ENCODE results near the gene BICDL1.

BICDL1 gene

GRCh38 chr12:120054293-120054692 is 65.3 kb downstream of the BICDL1 start:
- H3K4me1 ChIP-seq (ENCODE audit: insufficient read depth, low read length) = no peaks in the 10 kb centered on the region
- no peaks in the 10 kb centered on the region for H3K9me3 ChIP-seq (ENCODE audit: control insufficient read depth, insufficient read depth, low read length)
- H3K9ac ChIP-seq (ENCODE audit: low read depth, low read length) = no peak overlapping the region
- H3K36me3 ChIP-seq (ENCODE audit: insufficient read depth, low read length) = no peaks in the 10 kb centered on the region

- Histone ChIP-seq H3K9me3 (ENCODE audit: control insufficient read depth, insufficient read depth, low read length) (no peaks in the 10 kb centered on the region), H3K36me3 (ENCODE audit: insufficient read depth, low read length) (no peaks in the 10 kb centered on the region), H3K9ac (ENCODE audit: low read depth, low read length) (no peak overlapping the region), H3K4me1 (ENCODE audit: insufficient read depth, low read length) (no peaks in the 10 kb centered on the region)
Observed at GRCh38 chr12:120055231-120056000, 66.4 kb downstream of the BICDL1 start.

DNA sequence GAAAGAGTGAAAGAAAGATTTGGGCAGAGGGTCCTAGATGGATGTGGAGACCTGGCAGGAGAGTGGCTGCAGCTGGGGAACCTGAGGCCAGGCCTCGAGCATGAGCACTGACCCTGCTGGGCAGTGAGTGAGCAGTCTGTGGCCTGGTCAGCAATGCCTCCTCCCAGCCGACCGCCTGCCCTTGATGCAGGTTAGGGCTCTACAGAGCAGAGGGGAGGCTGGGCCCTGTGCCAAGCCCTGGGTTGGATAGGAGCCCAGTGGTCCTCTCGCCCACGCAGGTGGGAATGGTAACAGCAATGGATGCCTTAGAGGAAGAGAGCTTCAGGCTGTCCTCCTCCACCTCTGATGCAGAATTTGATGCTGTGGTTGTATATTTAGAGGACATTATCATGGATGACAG is 67.7 kb downstream of the BICDL1 start:
- no peaks in the 10 kb centered on the region for H3K36me3 ChIP-seq (ENCODE audit: insufficient read depth, low read length)
- no peak overlapping the region for H3K9ac ChIP-seq (ENCODE audit: low read depth, low read length)
- no peaks in the 10 kb centered on the region for H3K9me3 ChIP-seq (ENCODE audit: control insufficient read depth, insufficient read depth, low read length)
- H3K4me1 ChIP-seq (ENCODE audit: insufficient read depth, low read length) = no peaks in the 10 kb centered on the region

GRCh38 chr12:120060196-120060595 is 71.2 kb downstream of the BICDL1 start:
- H3K4me1 ChIP-seq (ENCODE audit: insufficient read depth, low read length) = peaks cover 8% of the 10 kb centered on the region; the same call in 1 of the 2 replicates

DNA sequence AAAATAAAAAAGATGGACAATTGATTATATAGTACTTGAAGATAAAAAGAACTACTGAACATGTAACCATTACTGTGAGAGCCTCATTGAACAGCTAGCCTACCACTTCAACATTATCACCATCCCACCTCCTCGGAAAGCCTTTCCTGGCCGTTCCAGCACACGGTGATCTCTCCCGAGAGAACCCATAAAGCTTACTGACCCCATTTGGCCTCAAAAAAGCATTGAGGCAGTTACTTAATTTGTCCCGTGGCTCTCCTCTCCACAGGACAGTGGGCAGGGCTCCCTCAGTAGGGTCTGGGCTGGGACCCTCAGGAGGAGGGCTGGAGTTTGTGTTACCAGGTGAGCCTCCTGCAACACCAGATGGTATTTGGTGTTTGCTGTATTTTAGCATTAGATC is 71.7 kb downstream of the BICDL1 start:
- no peaks in the 10 kb centered on the region for H3K36me3 ChIP-seq (ENCODE audit: insufficient read depth, low read length)
- H3K4me1 ChIP-seq (ENCODE audit: insufficient read depth, low read length) = peaks cover 8% of the 10 kb centered on the region; the same call in 1 of the 2 replicates
- H3K9me3 ChIP-seq (ENCODE audit: control insufficient read depth, insufficient read depth, low read length) = no peaks in the 10 kb centered on the region
- H3K9ac ChIP-seq (ENCODE audit: low read depth, low read length) = no peak overlapping the region

More at GRCh38 chr12:120060196-120060595, 71.2 kb downstream of the BICDL1 start:
- no peak overlapping the region for H3K9ac ChIP-seq (ENCODE audit: low read depth, low read length)
- no peaks in the 10 kb centered on the region for H3K9me3 ChIP-seq (ENCODE audit: control insufficient read depth, insufficient read depth, low read length)
- no peaks in the 10 kb centered on the region for H3K36me3 ChIP-seq (ENCODE audit: insufficient read depth, low read length)

GRCh38 chr12:120061575-120062214 is 72.7 kb downstream of the BICDL1 start:
- Histone ChIP-seq H3K9me3 (ENCODE audit: control insufficient read depth, insufficient read depth, low read length) (no peaks in the 10 kb centered on the region; the same call in 1 of the 2 replicates), H3K36me3 (ENCODE audit: insufficient read depth, low read length) (no peaks in the 10 kb centered on the region), H3K9ac (ENCODE audit: low read depth, low read length) (no peak overlapping the region), H3K4me1 (ENCODE audit: insufficient read depth, low read length) (peaks cover 8% of the 10 kb centered on the region; the same call in 1 of the 2 replicates)

DNA sequence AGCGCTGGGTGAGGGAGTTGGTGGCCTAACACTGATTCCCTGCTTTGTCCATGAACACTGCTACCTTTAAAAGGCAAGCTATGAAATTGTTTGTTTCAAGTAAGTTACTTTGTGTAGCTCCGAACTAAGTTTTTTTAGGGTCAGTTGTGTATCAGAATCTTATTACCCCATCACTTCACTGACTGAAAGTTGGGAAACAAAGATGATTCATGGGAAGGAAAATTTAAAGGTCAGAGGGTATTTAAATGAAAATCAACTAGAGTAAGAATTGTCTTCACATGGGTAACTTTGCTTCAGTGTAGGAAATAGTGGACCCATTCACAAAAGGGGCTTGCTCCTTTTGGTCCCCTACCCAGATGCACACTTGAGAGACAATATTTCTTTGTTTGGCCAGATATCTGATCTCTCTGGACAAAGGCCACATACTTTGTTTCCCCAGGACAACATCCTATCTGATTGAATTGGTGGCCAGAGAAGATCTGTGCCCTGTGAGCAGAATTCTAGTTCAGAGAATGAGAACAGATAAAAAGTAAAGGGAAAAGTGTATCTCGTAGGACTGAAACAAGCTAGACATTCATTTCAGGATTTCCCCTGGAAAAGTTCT is 74.0 kb downstream of the BICDL1 start:
- peaks cover 8% of the 10 kb centered on the region; the same call in 1 of the 2 replicates for H3K4me1 ChIP-seq (ENCODE audit: insufficient read depth, low read length)
- H3K9me3 ChIP-seq (ENCODE audit: control insufficient read depth, insufficient read depth, low read length) = no peaks in the 10 kb centered on the region; the same call in 1 of the 2 replicates
- no peak overlapping the region for H3K9ac ChIP-seq (ENCODE audit: low read depth, low read length)
- H3K36me3 ChIP-seq (ENCODE audit: insufficient read depth, low read length) = no peaks in the 10 kb centered on the region

DNA sequence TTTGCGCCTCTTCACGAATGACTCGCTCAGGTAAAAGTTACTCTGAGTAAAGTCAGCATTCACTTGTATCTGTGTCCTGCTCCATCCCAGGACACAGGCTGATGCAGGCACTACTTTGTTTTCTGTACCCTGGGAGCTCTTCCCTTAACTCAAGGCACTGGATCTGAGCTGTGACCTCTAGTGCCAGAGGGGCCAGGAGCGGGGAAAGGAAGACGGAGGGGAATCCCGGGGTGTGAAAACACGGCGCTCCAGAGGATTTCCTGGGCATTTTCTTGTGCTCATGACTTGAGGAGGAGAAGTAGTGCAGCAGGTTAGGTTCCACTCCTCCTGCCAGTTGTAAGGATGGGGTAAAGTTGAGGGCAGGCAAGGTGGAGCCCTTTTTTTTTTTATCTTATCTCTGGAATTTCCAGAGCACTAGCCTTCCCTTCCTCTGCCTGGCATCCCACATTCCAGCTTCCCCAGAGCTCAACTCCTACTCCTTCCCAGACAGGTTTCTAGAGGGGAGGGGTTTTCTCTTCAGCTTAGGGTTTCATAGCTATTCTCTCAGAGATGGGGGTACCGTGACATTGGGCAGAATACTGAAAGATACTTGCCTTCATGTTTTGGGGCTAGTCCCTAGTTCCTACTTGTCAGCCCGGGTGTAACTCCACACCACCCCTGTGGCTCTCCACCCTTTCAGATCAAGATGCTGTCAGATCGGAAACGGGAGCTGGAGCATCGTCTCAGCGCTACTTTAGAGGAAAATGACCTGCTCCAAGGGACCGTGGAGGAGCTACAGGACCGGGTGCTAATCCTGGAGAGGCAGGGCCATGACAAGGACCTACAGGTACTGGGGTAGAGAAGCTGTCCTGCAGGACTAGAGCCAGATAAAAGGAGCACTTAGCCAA is 75.3 kb downstream of the BICDL1 start:
- Histone ChIP-seq H3K9ac (ENCODE audit: low read depth, low read length) (no peak overlapping the region), H3K9me3 (ENCODE audit: control insufficient read depth, insufficient read depth, low read length) (no peaks in the 10 kb centered on the region; the same call in 1 of the 2 replicates), H3K4me1 (ENCODE audit: insufficient read depth, low read length) (peaks cover 8% of the 10 kb centered on the region; the same call in 1 of the 2 replicates), H3K36me3 (ENCODE audit: insufficient read depth, low read length) (no peaks in the 10 kb centered on the region)

DNA sequence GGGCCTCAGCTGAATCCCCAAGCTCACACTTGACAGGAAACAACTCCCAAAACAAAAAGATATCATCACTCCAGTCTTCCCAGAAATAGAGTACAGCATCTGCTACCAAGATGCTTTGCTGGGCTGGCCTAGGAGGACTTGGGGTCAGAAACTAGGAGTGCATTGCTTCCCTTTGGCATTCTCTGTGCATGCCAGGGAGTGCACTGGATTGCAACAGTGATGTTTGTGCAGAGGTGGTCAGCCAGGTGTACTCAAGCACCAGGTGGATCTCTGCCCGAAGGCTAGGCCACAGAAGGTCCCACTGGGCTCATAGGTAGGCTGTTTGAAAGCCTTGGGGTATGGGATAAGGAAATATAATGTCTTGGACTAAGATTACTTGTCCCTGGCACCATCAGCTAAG is 76.4 kb downstream of the BICDL1 start:
- peaks cover 8% of the 10 kb centered on the region; the same call in 1 of the 2 replicates for H3K4me1 ChIP-seq (ENCODE audit: insufficient read depth, low read length)
- H3K9me3 ChIP-seq (ENCODE audit: control insufficient read depth, insufficient read depth, low read length) = no peaks in the 10 kb centered on the region; the same call in 1 of the 2 replicates
- no peaks in the 10 kb centered on the region for H3K36me3 ChIP-seq (ENCODE audit: insufficient read depth, low read length)
- no peak overlapping the region for H3K9ac ChIP-seq (ENCODE audit: low read depth, low read length)

GRCh38 chr12:120066341-120066740 is 77.3 kb downstream of the BICDL1 start:
- H3K4me1 ChIP-seq (ENCODE audit: insufficient read depth, low read length) = peaks cover 8% of the 10 kb centered on the region; the same call in 1 of the 2 replicates

DNA sequence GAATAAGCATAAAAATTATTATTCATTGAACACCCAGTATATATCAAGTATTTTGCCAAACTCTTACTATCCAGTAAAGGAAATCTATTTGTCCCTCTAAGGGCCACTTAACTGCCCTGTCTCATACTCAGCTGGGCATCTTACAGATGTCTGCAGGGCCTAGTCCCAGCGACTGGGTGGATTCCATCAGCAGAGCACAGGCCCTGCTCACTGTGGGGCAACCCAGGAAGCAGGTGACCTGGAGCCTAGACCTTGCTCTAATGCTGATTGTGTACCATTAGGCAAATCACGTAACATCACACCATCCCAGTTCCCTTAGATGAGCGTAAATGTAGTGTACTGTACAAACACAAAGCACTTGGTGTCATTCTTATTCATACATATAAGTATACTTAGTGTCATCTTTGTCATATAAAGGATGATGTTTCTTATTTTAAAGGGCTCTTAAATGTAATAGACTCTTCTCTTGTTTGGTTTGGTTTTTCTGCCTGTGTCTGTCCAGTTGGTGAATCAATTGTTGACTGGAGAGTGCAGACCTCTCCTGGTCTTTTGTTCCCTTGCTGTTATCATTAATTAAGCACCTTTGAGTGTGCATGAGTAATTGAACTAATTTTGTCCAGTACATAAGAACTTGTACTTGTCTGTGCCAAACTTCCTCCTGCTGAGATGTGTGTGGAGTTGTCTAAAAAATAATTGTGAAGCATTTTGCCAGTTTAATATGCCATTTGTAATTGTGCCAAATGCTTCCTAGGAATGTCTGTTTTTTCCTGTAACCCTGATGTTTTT is 78.2 kb downstream of the BICDL1 start:
- H3K4me1 ChIP-seq (ENCODE audit: insufficient read depth, low read length) = peaks cover 8% of the 10 kb centered on the region; the same call in 1 of the 2 replicates
- H3K9me3 ChIP-seq (ENCODE audit: control insufficient read depth, insufficient read depth, low read length) = no peaks in the 10 kb centered on the region; the same call in 1 of the 2 replicates
- no peaks in the 10 kb centered on the region for H3K36me3 ChIP-seq (ENCODE audit: insufficient read depth, low read length)
- no peak overlapping the region for H3K9ac ChIP-seq (ENCODE audit: low read depth, low read length)

More at GRCh38 chr12:120066341-120066740, 77.3 kb downstream of the BICDL1 start:
- Histone ChIP-seq H3K9ac (ENCODE audit: low read depth, low read length) (no peak overlapping the region), H3K36me3 (ENCODE audit: insufficient read depth, low read length) (no peaks in the 10 kb centered on the region), H3K9me3 (ENCODE audit: control insufficient read depth, insufficient read depth, low read length) (no peaks in the 10 kb centered on the region; the same call in 1 of the 2 replicates)

DNA sequence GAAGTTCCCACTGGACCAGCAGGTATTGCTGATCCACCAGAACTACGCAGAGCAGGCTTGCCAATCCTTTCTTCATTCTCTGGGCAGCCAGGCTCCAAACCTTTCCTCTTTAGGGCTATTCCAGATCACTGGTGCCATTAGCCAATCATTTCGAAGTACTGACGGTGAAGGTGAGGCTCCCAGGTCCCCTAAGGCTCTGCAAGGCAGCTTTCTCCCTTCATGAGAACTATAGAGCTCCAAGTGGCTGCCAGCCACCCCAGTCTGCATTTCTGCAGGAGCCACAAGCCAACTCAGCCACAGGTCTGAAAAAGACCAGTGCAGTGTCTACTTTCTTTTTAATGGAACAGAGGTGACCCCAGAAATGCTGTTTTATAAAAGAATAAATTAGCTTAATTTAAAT is 78.9 kb downstream of the BICDL1 start:
- H3K9me3 ChIP-seq (ENCODE audit: control insufficient read depth, insufficient read depth, low read length) = no peaks in the 10 kb centered on the region; the same call in 1 of the 2 replicates
- peaks cover 8% of the 10 kb centered on the region; the same call in 1 of the 2 replicates for H3K4me1 ChIP-seq (ENCODE audit: insufficient read depth, low read length)
- no peak overlapping the region for H3K9ac ChIP-seq (ENCODE audit: low read depth, low read length)
- H3K36me3 ChIP-seq (ENCODE audit: insufficient read depth, low read length) = no peaks in the 10 kb centered on the region

DNA sequence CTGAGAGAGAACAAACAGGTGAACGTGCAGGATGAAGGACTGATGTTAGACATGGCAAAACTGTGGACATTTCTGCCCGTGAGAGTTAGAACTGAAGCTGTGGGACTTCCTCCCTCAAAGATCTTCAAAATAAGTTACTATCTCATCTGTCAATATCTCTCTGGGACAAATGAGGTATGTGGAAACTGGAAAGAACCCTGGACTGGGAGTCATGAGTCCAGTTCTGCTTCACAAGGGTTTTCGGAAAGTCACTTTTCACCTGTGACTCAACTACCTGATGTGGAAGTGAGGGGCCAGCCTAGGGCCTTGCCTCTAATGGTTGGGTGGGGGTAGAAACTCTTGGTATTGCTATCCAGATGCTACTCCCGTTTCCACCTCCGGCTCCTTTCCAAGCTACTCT is 80.2 kb downstream of the BICDL1 start:
- Histone ChIP-seq H3K4me1 (ENCODE audit: insufficient read depth, low read length) (peaks cover 3% of the 10 kb centered on the region; the same call in 1 of the 2 replicates), H3K36me3 (ENCODE audit: insufficient read depth, low read length) (no peaks in the 10 kb centered on the region), H3K9ac (ENCODE audit: low read depth, low read length) (no peak overlapping the region), H3K9me3 (ENCODE audit: control insufficient read depth, insufficient read depth, low read length) (no peaks in the 10 kb centered on the region; the same call in 1 of the 2 replicates)

All from ES-I3 (cell line).